Mammary epithelial cell (primary cell): ENCODE measurements around the gene SERPINF2.

Experiments
- EZH2 ChIP-seq: IDR thresholded peaks from 2 replicates; pipeline ENCODE4 v1.6.1; 2012; ENCODE audit warnings: low read length, inconsistent platforms, borderline replicate concordance
- TF ChIP-seq, protein P1 (sequence below), 2 donors: IDR thresholded peaks in 1 of 2; conservative IDR thresholded peaks in 1 of 2; 2 replicates each; pipeline ENCODE4 v1.5.1; 2011 to 2012; ENCODE audit warnings: inconsistent platforms in 2 of 2, low read length in 2 of 2, mild to moderate bottlenecking in 2 of 2, control low read depth in 1 of 2, low read depth in 1 of 2; ENCODE audit not compliant: insufficient read depth in 1 of 2; ENCODE audit errors: extremely low read depth in 1 of 2

DNA sequence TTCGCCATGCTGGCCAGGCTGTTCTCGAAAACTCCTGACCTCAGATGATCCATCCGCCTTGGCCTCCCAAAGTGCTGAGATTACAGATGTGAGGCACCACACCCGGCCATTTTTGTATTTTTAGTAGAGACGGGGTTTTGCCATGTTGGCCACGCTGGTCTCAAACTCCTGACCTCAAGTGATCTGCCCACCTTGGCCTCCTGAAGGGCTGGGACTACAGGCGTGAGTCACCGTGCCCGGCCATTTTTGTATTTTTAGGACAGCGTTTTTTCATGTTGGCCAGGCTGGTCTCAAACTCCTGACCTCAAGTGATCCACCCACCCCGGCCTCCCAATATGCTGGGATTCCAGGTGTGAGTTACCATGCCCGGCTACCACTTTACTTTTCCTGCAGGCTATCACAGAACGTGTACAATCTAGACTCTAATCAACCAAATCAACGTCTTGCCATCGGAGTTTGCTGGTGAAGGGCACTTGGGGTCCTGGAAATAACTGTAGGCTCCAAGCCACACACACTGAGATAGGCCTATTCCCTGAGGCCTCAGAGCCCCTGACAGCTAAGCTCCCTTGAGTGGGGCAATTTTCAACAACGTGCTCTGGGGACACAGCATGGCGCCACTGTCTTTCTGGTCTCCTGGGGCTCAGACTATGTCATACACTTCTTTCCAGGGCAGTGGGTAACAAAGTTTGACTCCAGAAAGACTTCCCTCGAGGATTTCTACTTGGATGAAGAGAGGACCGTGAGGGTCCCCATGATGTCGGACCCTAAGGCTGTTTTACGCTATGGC, 31.9 kb downstream of the SERPINF2 start:
- TF ChIP-seq, protein P1, sequence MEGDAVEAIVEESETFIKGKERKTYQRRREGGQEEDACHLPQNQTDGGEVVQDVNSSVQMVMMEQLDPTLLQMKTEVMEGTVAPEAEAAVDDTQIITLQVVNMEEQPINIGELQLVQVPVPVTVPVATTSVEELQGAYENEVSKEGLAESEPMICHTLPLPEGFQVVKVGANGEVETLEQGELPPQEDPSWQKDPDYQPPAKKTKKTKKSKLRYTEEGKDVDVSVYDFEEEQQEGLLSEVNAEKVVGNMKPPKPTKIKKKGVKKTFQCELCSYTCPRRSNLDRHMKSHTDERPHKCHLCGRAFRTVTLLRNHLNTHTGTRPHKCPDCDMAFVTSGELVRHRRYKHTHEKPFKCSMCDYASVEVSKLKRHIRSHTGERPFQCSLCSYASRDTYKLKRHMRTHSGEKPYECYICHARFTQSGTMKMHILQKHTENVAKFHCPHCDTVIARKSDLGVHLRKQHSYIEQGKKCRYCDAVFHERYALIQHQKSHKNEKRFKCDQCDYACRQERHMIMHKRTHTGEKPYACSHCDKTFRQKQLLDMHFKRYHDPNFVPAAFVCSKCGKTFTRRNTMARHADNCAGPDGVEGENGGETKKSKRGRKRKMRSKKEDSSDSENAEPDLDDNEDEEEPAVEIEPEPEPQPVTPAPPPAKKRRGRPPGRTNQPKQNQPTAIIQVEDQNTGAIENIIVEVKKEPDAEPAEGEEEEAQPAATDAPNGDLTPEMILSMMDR (conservative IDR thresholded peaks at IDR 0.05 in 1 of 2, IDR thresholded peaks at IDR 0.05 in 1 of 2; ENCODE audit: extremely low read depth in 1 of 2, insufficient read depth in 1 of 2, low read depth in 1 of 2, low read length in 2 of 2): no peak
- no peak for TF ChIP-seq EZH2
